Mammary epithelial cell (primary cell): ENCODE measurements around the gene PDE1C.

ENCODE experiments used
- EZH2 ChIP-seq: IDR thresholded peaks from 2 replicates; pipeline ENCODE4 v1.6.1; 2012; ENCODE audit warnings: low read length, inconsistent platforms, borderline replicate concordance
- TF ChIP-seq, protein P1 (sequence below), 2 donors: IDR thresholded peaks in 1 of 2; conservative IDR thresholded peaks in 1 of 2; 2 replicates each; pipeline ENCODE4 v1.5.1; 2011 to 2012; ENCODE audit warnings: inconsistent platforms in 2 of 2, low read length in 2 of 2, mild to moderate bottlenecking in 2 of 2, control low read depth in 1 of 2, low read depth in 1 of 2; ENCODE audit not compliant: insufficient read depth in 1 of 2; ENCODE audit errors: extremely low read depth in 1 of 2

DNA sequence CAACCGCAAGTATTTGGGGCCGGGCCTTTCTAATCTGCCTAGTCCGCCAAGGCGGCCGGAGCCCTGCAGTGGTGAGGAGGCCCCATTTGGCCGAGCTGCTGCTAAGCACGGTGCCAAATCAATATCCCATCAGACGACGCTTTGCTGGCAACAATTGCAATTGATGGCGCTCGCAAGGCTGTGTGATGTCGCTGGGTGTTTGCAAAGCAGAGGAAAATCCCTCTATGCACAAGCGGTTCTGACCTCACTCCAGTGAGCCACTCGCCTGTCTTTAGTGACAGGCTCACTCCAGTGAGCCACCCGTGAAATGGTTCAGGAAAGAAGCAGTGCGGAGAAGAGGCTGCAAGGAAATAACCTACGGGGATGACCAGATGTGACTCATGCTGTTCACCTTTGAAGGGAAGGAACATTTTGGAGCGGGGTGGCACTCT is 18.3 kb upstream of the PDE1C start:
- TF ChIP-seq, protein P1, sequence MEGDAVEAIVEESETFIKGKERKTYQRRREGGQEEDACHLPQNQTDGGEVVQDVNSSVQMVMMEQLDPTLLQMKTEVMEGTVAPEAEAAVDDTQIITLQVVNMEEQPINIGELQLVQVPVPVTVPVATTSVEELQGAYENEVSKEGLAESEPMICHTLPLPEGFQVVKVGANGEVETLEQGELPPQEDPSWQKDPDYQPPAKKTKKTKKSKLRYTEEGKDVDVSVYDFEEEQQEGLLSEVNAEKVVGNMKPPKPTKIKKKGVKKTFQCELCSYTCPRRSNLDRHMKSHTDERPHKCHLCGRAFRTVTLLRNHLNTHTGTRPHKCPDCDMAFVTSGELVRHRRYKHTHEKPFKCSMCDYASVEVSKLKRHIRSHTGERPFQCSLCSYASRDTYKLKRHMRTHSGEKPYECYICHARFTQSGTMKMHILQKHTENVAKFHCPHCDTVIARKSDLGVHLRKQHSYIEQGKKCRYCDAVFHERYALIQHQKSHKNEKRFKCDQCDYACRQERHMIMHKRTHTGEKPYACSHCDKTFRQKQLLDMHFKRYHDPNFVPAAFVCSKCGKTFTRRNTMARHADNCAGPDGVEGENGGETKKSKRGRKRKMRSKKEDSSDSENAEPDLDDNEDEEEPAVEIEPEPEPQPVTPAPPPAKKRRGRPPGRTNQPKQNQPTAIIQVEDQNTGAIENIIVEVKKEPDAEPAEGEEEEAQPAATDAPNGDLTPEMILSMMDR (conservative IDR thresholded peaks at IDR 0.05 in 1 of 2, IDR thresholded peaks at IDR 0.05 in 1 of 2; ENCODE audit: extremely low read depth in 1 of 2, insufficient read depth in 1 of 2, low read depth in 1 of 2, low read length in 2 of 2): no peak
- no peak for TF ChIP-seq EZH2
